Esophagus squamous epithelium (tissue), 4 donors: ENCODE data around the gene BAZ2B.

Experiments used
- POLR2A ChIP-seq, 4 donors: fragments of 450-650 bp; IDR thresholded peaks; one replicate each; pipeline ENCODE4 v1.6.1; 2017; ENCODE audit warnings: antibody characterized with exemption in 4 of 4, mild to moderate bottlenecking in 4 of 4, moderate library complexity in 3 of 4
- TF ChIP-seq, protein P1 (sequence below), 6 experiments: fragments of 450-650 bp in 4 of 6; fragments of 200-600 bp in 2 of 6; sonication (generic) in 2 of 6; IDR thresholded peaks; one replicate each; pipeline ENCODE4 v1.5.1; 2016 to 2019; ENCODE audit warnings: antibody characterized with exemption in 6 of 6, mild to moderate bottlenecking in 4 of 6, moderate library complexity in 4 of 6

- no peak for TF ChIP-seq POLR2A (IDR thresholded peaks at IDR 0.05)
- TF ChIP-seq, protein P1, sequence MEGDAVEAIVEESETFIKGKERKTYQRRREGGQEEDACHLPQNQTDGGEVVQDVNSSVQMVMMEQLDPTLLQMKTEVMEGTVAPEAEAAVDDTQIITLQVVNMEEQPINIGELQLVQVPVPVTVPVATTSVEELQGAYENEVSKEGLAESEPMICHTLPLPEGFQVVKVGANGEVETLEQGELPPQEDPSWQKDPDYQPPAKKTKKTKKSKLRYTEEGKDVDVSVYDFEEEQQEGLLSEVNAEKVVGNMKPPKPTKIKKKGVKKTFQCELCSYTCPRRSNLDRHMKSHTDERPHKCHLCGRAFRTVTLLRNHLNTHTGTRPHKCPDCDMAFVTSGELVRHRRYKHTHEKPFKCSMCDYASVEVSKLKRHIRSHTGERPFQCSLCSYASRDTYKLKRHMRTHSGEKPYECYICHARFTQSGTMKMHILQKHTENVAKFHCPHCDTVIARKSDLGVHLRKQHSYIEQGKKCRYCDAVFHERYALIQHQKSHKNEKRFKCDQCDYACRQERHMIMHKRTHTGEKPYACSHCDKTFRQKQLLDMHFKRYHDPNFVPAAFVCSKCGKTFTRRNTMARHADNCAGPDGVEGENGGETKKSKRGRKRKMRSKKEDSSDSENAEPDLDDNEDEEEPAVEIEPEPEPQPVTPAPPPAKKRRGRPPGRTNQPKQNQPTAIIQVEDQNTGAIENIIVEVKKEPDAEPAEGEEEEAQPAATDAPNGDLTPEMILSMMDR (IDR thresholded peaks at IDR 0.05): no peak
Observed at GRCh38 chr2:159526433-159526832, 89.9 kb downstream of the BAZ2B start.
